Airway epithelial cell (primary cell): Measurements from ENCODE around the gene PLPP7. TPM values are rescaled to one million over a fixed set of nuclear protein-coding genes. Genes with fewer than 3 reads are reported as not detected.

Experiments
- total RNA-seq: library from RNA; depleted of rRNA; stranded (reverse); fragments of >200 nt; gene quantifications from 2 replicates; pipeline ENCODE4 v1.2.3, GENCODE V29; 2015

PLPP7 gene
- not detected in 2 replicates for total RNA-seq

GRCh38 chr9:131289301-131290035 is at the start of gene PLPP7:
TSS of gene PLPP7 (plus strand) at chr9:131289723. CDS start at chr9:131289998, 275 bp downstream.

GRCh38 chr9:131276094-131276888 is 13.2 kb upstream of the PLPP7 start, which contains the start of gene FAM78A:
TSS of gene FAM78A (minus strand) at chr9:131276510. CDS start at chr9:131276179, 331 bp downstream.

Other genes with a start within 250 kb of the PLPP7 start
- 2.8 and 3.7 TPM in 2 replicates for gene AIF1L, start 193.2 kb upstream of the PLPP7 start, total RNA-seq
- gene NUP214, start 164.1 kb upstream of the PLPP7 start, total RNA-seq = 16.3 and 21.0 TPM in 2 replicates
- 0.21 and 0.37 TPM in 2 replicates for gene FAM78A, start 13.2 kb upstream of the PLPP7 start, total RNA-seq
- gene PRRC2B, start 104.4 kb downstream of the PLPP7 start, total RNA-seq = 82.3 and 83.1 TPM in 2 replicates
- gene POMT1, start 213.2 kb downstream of the PLPP7 start, total RNA-seq = 16.9 and 29.0 TPM in 2 replicates
- gene UCK1, start 241.5 kb downstream of the PLPP7 start, total RNA-seq = 11.2 and 22.9 TPM in 2 replicates